Fibroblast of pulmonary artery (primary cell): ENCODE measurements around the gene MPL.
A peak's percentile ranks its signal among the peaks of the same experiment; 100 is the strongest.

ENCODE experiments used
- DNase-seq: peaks from one replicate; pipeline ENCODE4 v3.0.0-alpha.2; 2010; ENCODE audit warnings: low read depth
- H3K4me3 ChIP-seq: replicated peaks from 2 replicates; pipeline ENCODE4 v1.5.1; 2011; ENCODE audit warnings: low read depth, mild to moderate bottlenecking, control low read depth, low read length, moderate library complexity
- CTCF ChIP-seq: IDR thresholded peaks from 2 replicates; pipeline ENCODE4 v1.5.1; 2011; ENCODE audit warnings: mild to moderate bottlenecking, control low read depth, low read length, inconsistent platforms; ENCODE audit errors: missing control alignments

The MPL gene

GRCh38 chr1:43316738-43317520 lies 20.7 kb upstream of the MPL start:
- no peak for DNase-seq
- TF ChIP-seq CTCF, result peak; percentile 23
- H3K4me3 ChIP-seq, result no peak overlapping the region

- no peak for TF ChIP-seq CTCF
- no peak for DNase-seq
- H3K4me3 ChIP-seq, result no peak overlapping the region
Measured at GRCh38 chr1:43317817-43318471, 19.7 kb upstream of the MPL start.

GRCh38 chr1:43318831-43319230 lies 18.8 kb upstream of the MPL start:
- no peak for DNase-seq
- no peak for TF ChIP-seq CTCF
- H3K4me3 ChIP-seq, result no peak overlapping the region

GRCh38 chr1:43319288-43319687 lies 18.3 kb upstream of the MPL start:
- DNase-seq, result no peak
- no peak for TF ChIP-seq CTCF
- H3K4me3 ChIP-seq, result no peak overlapping the region

GRCh38 chr1:43319766-43320165 lies 17.9 kb upstream of the MPL start:
- no peak overlapping the region for H3K4me3 ChIP-seq
- DNase-seq, result no peak
- no peak for TF ChIP-seq CTCF

GRCh38 chr1:43321331-43321891 lies 16.2 kb upstream of the MPL start:
- no peak for DNase-seq
- no peak for TF ChIP-seq CTCF
- no peak overlapping the region for H3K4me3 ChIP-seq
